Measurements from ENCODE around the gene ZNF75A. TPM values are rescaled to one million over a fixed set of nuclear protein-coding genes. Genes with fewer than 3 reads are reported as not detected.
A peak's percentile ranks its signal among the peaks of the same experiment; 100 is the strongest.
"Not testable (repeated sequence)": the region's sequence is repeated elsewhere in the genome, so short reads cannot be mapped to it uniquely, and the experiment has no call there.

ZNF75A gene
- total RNA-seq, 1 donor from 2014 or later = 57.4 TPM

DNA sequence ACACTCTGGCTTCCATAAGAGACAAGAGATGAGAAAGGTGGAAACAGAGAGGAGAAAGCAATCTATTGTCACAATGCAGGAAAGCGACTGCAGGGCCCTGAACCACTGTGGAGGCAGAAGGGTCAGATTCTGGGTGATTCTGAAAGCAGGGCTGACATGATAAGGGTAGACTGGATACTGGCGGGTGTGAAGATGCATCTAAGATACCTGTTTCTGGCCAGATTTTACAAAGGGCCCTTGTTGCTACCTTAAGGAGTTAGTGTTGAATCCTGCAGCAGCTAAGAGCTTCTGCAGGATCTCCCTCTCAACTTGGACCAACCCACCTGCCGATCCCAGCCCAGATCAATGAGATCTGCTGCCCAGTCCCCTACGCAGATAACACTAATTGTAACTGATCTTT, 42.8 kb upstream of the ZNF75A start:
- no peak for TF ChIP-seq CTCF (IDR thresholded peaks at IDR 0.05; ENCODE audit: unreplicated experiment)
- no peaks in the 10 kb centered on the region for H3K4me1 Mint-ChIP-seq (ENCODE audit: low read depth)
- peak overlapping the region; percentile 61 for H3K4me3 Mint-ChIP-seq (ENCODE audit: low read depth)
- no peak overlapping the region for H3K27ac Mint-ChIP-seq
- H3K36me3 Mint-ChIP-seq (ENCODE audit: insufficient read depth) = no peaks in the 10 kb centered on the region
- H3K9me3 Mint-ChIP-seq (ENCODE audit: low read depth) = no peaks in the 10 kb centered on the region
- no peak for DNase-seq (ENCODE audit: low spot score, unreplicated experiment)
- peaks cover 36% of the 10 kb centered on the region for H3K27me3 Mint-ChIP-seq

- no peaks in the 10 kb centered on the region for H3K9me3 Mint-ChIP-seq (ENCODE audit: low read depth)
- H3K4me3 Mint-ChIP-seq (ENCODE audit: low read depth) = peak overlapping the region; percentile 62
- peak overlapping the region; percentile 41 for H3K27ac Mint-ChIP-seq
- H3K27me3 Mint-ChIP-seq = peaks cover 27% of the 10 kb centered on the region
- peak; percentile 42 for TF ChIP-seq CTCF (IDR thresholded peaks at IDR 0.05; ENCODE audit: unreplicated experiment)
- H3K36me3 Mint-ChIP-seq (ENCODE audit: insufficient read depth) = no peaks in the 10 kb centered on the region
- H3K4me1 Mint-ChIP-seq (ENCODE audit: low read depth) = no peaks in the 10 kb centered on the region
- peak; percentile 90 for DNase-seq (ENCODE audit: low spot score, unreplicated experiment)
Measured at GRCh38 chr16:3264137-3265036, 40.9 kb upstream of the ZNF75A start.

- no peaks in the 10 kb centered on the region for H3K36me3 Mint-ChIP-seq (ENCODE audit: insufficient read depth)
- DNase-seq (ENCODE audit: low spot score, unreplicated experiment) = no peak
- H3K27ac Mint-ChIP-seq = no peak overlapping the region
- peak; percentile 17 for TF ChIP-seq CTCF (IDR thresholded peaks at IDR 0.05; ENCODE audit: unreplicated experiment)
- H3K27me3 Mint-ChIP-seq = peaks cover 17% of the 10 kb centered on the region
- no peak overlapping the region for H3K4me3 Mint-ChIP-seq (ENCODE audit: low read depth)
- H3K9me3 Mint-ChIP-seq (ENCODE audit: low read depth) = no peaks in the 10 kb centered on the region
- no peaks in the 10 kb centered on the region for H3K4me1 Mint-ChIP-seq (ENCODE audit: low read depth)
Measured at GRCh38 chr16:3266873-3267537, 38.3 kb upstream of the ZNF75A start.

DNA sequence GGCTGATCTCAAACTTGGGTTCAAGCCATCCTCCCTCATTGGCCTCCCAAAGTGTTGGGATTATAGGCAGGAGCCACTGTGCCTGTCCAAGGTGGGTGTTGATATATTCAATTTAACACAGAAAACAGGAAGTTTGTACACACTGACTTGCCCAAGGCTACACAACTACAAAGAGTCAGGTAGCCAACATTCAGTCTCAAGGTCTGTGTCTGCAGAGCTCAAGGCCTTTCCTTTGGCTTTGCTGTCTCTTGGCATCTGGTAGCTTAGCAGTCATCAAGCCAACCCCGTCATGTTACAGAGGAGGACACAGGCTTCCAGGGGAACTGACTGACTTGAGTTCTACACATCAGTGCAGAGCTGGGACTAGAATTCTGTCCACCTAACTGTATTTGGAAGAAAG, 37.0 kb upstream of the ZNF75A start:
- Mint-ChIP-seq H3K36me3 (ENCODE audit: insufficient read depth) (no peaks in the 10 kb centered on the region), H3K27ac (no peak overlapping the region), H3K27me3 (peaks cover 6% of the 10 kb centered on the region), H3K4me1 (ENCODE audit: low read depth) (no peaks in the 10 kb centered on the region), H3K9me3 (ENCODE audit: low read depth) (no peaks in the 10 kb centered on the region), H3K4me3 (ENCODE audit: low read depth) (no peak overlapping the region)
- no peak for TF ChIP-seq CTCF (IDR thresholded peaks at IDR 0.05; ENCODE audit: unreplicated experiment)
- no peak for DNase-seq (ENCODE audit: low spot score, unreplicated experiment)

DNA sequence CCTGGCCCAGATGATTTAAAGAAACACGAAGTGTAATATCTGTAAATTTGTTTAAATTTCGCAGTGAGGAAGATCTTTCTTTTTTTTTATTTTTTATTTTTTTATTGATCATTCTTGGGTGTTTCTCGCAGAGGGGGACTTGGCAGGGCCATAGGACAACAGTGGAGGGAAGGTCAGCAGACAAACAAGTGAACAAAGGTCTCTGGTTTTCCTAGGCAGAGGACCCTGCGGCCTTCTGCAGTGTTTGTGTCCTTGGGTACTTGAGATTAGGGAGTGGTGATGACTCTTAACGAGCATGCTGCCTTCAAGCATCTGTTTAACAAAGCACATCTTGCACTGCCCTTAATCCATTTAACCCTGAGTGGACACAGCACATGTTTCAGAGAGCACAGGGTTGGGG, 34.6 kb upstream of the ZNF75A start:
- peaks cover 14% of the 10 kb centered on the region for H3K27me3 Mint-ChIP-seq
- not testable (repeated sequence) for H3K4me1 Mint-ChIP-seq (ENCODE audit: low read depth); H3K4me3 Mint-ChIP-seq (ENCODE audit: low read depth); DNase-seq (ENCODE audit: low spot score, unreplicated experiment); H3K36me3 Mint-ChIP-seq (ENCODE audit: insufficient read depth); H3K27ac Mint-ChIP-seq; H3K9me3 Mint-ChIP-seq (ENCODE audit: low read depth)

DNA sequence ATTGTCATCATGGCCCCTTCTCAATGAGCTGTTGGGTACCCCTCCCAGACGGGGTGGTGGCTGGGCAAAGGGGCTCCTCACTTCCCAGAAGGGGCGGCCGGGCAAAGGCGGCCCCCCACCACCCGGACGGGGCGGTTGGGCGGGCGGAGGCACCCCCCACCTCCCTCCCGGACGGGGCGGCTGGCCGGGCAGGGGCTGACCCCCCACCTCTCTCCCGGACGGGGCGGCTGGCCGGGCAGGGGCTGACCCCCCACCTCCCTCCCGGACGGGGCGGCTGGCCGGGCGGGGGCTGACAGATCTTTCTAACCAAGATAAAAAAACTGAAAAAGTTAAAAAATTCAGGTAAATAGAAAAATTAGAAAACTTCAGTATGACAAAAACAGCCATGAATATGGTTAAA, 34.0 kb upstream of the ZNF75A start:
- not testable (repeated sequence) for H3K9me3 Mint-ChIP-seq (ENCODE audit: low read depth); DNase-seq (ENCODE audit: low spot score, unreplicated experiment); H3K4me3 Mint-ChIP-seq (ENCODE audit: low read depth); H3K27ac Mint-ChIP-seq; H3K4me1 Mint-ChIP-seq (ENCODE audit: low read depth); H3K36me3 Mint-ChIP-seq (ENCODE audit: insufficient read depth)
- H3K27me3 Mint-ChIP-seq = peaks cover 16% of the 10 kb centered on the region
